Tibial nerve (tissue), 4 donors: ENCODE data around the gene LRRC49.

Source experiments
- CTCF ChIP-seq, 5 experiments: fragments of 200-600 bp in 3 of 5; fragments of 450-650 bp in 2 of 5; sonication (generic) in 3 of 5; IDR thresholded peaks; one replicate each; pipeline ENCODE4 v1.5.1; 2016 to 2019; ENCODE audit warnings: antibody characterized with exemption in 5 of 5, mild to moderate bottlenecking in 3 of 5, moderate library complexity in 2 of 5
- EP300 ChIP-seq, 2 donors: sonication (generic); formaldehyde crosslinking; IDR thresholded peaks; one replicate each; pipeline ENCODE4 v1.6.1; 2017; ENCODE audit warnings: antibody characterized with exemption in 2 of 2, mild to moderate bottlenecking in 1 of 2
- POLR2A ChIP-seq, 2 donors: fragments of 450-650 bp; IDR thresholded peaks; one replicate each; pipeline ENCODE4 v1.6.1; 2017; ENCODE audit warnings: antibody characterized with exemption in 2 of 2, mild to moderate bottlenecking in 2 of 2, moderate library complexity in 2 of 2

GRCh38 chr15:71092056-71092600, 199.5 kb downstream of the LRRC49 start:
- TF ChIP-seq EP300 (IDR thresholded peaks at IDR 0.05), result no peak
- TF ChIP-seq CTCF (IDR thresholded peaks at IDR 0.05), result no peak
- TF ChIP-seq POLR2A (IDR thresholded peaks at IDR 0.05), result no peak
